PFSK-1 (cell line): ENCODE data around the gene ALOX15B.

ENCODE experiments used
- FOXP2 ChIP-seq: optimal IDR thresholded peaks from 2 replicates; pipeline ENCODE3; 2011; ENCODE audit warnings: borderline replicate concordance, control low read depth, inconsistent platforms; ENCODE audit not compliant: insufficient read depth; ENCODE audit errors: extremely low read length, extremely low read depth
- POLR2AphosphoS5 ChIP-seq: IDR thresholded peaks from 2 replicates; pipeline ENCODE4 v1.6.1; 2012; ENCODE audit warnings: low read depth, mild to moderate bottlenecking, control low read depth, low read length, moderate library complexity
- REST ChIP-seq, 2 experiments: IDR thresholded peaks; 2 replicates each; pipeline versions ENCODE4 v1.6.1 to v1.8.0; 2011 to 2012; ENCODE audit warnings: low read depth in 2 of 2, low read length in 2 of 2, control low read depth in 1 of 2, inconsistent platforms in 1 of 2, mild to moderate bottlenecking in 1 of 2, moderate library complexity in 1 of 2; ENCODE audit not compliant: insufficient read depth in 1 of 2
- TAF1 ChIP-seq: IDR thresholded peaks from 2 replicates; pipeline ENCODE4 v1.6.1; 2012; ENCODE audit warnings: low read length, control low read depth, borderline replicate concordance; ENCODE audit not compliant: insufficient read depth

- TF ChIP-seq FOXP2: no peak
- no peak for TF ChIP-seq POLR2AphosphoS5
- TF ChIP-seq TAF1: no peak
- TF ChIP-seq REST (IDR thresholded peaks at IDR 0.05; ENCODE audit: insufficient read depth in 1 of 2, low read depth in 2 of 2, low read length in 2 of 2): no peak
These were observed 8.9 kb downstream of the ALOX15B start for GRCh38 chr17:8047769-8048110.
